ENCODE results near the gene GNB3. TPM values are rescaled to one million over a fixed set of nuclear protein-coding genes. Genes with fewer than 3 reads are reported as not detected.
"Not testable (repeated sequence)": the region's sequence is repeated elsewhere in the genome, so short reads cannot be mapped to it uniquely, and the experiment has no call there.

The GNB3 gene
- total and polyA plus RNA-seq, 2 of the 4 experiments (the other 2 are of a cell fraction) = 0.72 to 20.5 TPM

DNA sequence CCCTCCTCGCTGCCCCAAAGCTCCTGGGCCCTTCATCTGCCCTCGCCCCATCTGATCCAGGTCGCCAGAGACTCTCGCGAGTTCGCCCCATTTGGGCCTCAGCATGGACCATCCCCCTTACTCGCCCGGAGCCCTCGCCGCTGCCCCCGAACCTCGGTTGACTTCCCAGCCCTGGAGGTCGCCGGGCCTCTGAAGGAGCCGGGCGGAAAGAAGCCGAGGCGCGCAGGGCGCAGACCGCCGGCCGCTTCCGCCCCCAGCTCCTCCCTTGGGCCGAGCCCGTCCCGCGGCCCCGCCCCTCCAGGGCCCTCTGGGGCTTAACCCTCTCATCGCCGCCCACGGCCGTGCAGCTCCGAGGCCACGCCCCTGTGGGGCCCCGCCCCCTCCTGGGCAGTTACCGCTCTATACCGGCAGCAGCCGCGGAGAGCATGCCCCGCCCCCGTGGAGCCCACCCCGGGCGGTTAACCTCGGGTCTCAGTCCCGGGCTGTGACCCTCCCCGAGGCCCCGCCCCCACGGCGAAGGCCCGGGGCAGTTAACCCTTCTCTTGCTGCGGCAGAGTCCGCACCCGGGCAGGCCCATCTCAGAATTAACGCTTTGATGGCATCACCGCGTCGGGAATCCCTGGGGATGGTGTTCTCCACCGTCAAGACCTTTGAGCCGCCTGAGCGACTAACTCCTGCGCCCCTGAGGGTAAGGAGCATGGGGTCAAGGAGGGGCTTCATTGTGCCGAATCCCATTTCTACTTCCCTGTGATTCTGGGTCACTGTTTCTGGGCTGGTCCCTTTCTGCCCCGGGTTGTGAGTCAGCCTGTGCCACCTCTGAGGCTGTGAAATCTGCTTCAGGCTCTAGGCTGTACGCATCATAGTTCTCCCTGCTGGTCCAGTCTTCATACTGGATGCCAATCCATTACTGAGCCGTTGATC lies 32.6 kb downstream of the GNB3 start, which contains the start of gene SPSB2:
Gene SPSB2 (minus strand): TSS at position 210 of the 921 bp plus-strand sequence. CDS start 402 bp downstream, outside the sequence.
- peak; percentile 92 for DNase-seq
- Histone ChIP-seq H4K5ac (ENCODE audit: low read depth, low read length) (peak within 1 kb of the TSS; percentile 77), H3K56ac (ENCODE audit: extremely low read depth, insufficient read depth, low read length) (peak within 1 kb of the TSS; percentile 62; the same call in 1 of the 2 replicates), H2BK20ac (ENCODE audit: low read depth, low read length) (no peak within 1 kb of the TSS; the same call in 1 of the 2 replicates), H3K9me3 (ENCODE audit: control insufficient read depth, insufficient read depth, low read length) (no peaks in the 10 kb centered on the region), H3K27me3 (ENCODE audit: control insufficient read depth, insufficient read depth, low read length) (no peaks in the 10 kb centered on the region), H3K27ac (ENCODE audit: insufficient read depth, low read length) (peak within 1 kb of the TSS; percentile 91), H2BK5ac (ENCODE audit: low read depth, low read length, poor library complexity, severe bottlenecking) (peak within 1 kb of the TSS; percentile 74), H2BK120ac (ENCODE audit: low read depth, low read length) (peak within 1 kb of the TSS; percentile 78), H3K23ac (ENCODE audit: low read depth, low read length) (peak within 1 kb of the TSS; percentile 93), H3K4me1 (ENCODE audit: control insufficient read depth, insufficient read depth, low read length) (peaks cover 15% of the 10 kb centered on the region), H2AK9ac (replicated peaks; ENCODE audit: low read depth, low read length, poor library complexity) (peak within 1 kb of the TSS; percentile 97), H2AK5ac (ENCODE audit: low read depth, low read length) (peak within 1 kb of the TSS; percentile 84), H3K9me1 (ENCODE audit: insufficient read depth, low read length) (no peaks in the 10 kb centered on the region), H3K36me3 (ENCODE audit: control insufficient read depth, insufficient read depth, low read length) (peaks cover 33% of the 10 kb centered on the region), H3K14ac (replicated peaks; ENCODE audit: low read depth, low read length) (peak within 1 kb of the TSS; percentile 86), H3K4me3 (ENCODE audit: insufficient read depth, low read depth, low read length) (peak within 1 kb of the TSS; percentile 95), H4K8ac (ENCODE audit: low read depth in 2 of 2, low read length in 2 of 2) (peak within 1 kb of the TSS; percentile 40 to 86; a peak in 3 of 4 replicates), H3K79me1 (ENCODE audit: low read depth in 1 of 2, low read length in 2 of 2) (peaks cover 32 to 63% of the 10 kb centered on the region in 2 experiments), H4K20me1 (ENCODE audit: insufficient read depth, low read length) (peaks cover 42% of the 10 kb centered on the region), H3K4me2 (ENCODE audit: low read depth, low read length) (peak within 1 kb of the TSS; percentile 98), H3K9ac (ENCODE audit: low read depth, low read length) (peak within 1 kb of the TSS; percentile 94), H2BK15ac (ENCODE audit: low read depth, low read length) (peak within 1 kb of the TSS; percentile 77; the same call in 1 of the 3 replicates), H4K91ac (ENCODE audit: insufficient read depth, low read depth, low read length) (peak within 1 kb of the TSS; percentile 76), H3K4ac (ENCODE audit: low read depth, low read length) (peak within 1 kb of the TSS; percentile 87), H3K18ac (ENCODE audit: low read depth, low read length) (peak within 1 kb of the TSS; percentile 75), H2AFZ (replicated peaks; ENCODE audit: low read length, poor library complexity) (peak within 1 kb of the TSS; percentile 96)
- no TSS peak for BruUV-seq (replicated peaks)
- ChIA-PET CTCF (interaction anchor here (0.6 to 3.0 kb wide), 13 partner anchors 8 to 120 kb away, joined by 3 to 17 read pairs (median 3); partner anchors contain the start of genes CDCA3, MLF2 and USP5), POLR2A (ENCODE audit: unreplicated experiment) (interaction anchor here (1.0 to 1.9 kb wide), 2 partner anchors 18 to 71 kb away, joined by 4 to 12 read pairs; no protein-coding TSS in a partner anchor)
- in situ Hi-C loops (cut with MboI; ENCODE audit: low sequenced_read_pairs) (no loop called here), dilution Hi-C loops (cut with HindIII; ENCODE audit: low sequenced_read_pairs, unreplicated experiment) (no loop called here), intact Hi-C loops (cut with micrococcal nuclease) (loop anchor here (1.0 to 5.0 kb wide), 3 partner anchors 18 to 239 kb away; no protein-coding TSS in a partner anchor)
- TF ChIP-seq NFE2L2 (IDR thresholded peaks at IDR 0.05; ENCODE audit: low read depth, low read length) (no peak), MXI1 (IDR thresholded peaks at IDR 0.05; ENCODE audit: borderline replicate concordance, low read depth, low read length) (peak; percentile 78), MAZ (IDR thresholded peaks at IDR 0.05; ENCODE audit: borderline replicate concordance, low read depth, low read length) (peak; percentile 88)
- ATAC-seq (ENCODE audit: low read depth) = peak; percentile 87
- WGBS, 2 experiments (ENCODE audit: extremely low coverage in 2 of 2, insufficient read length in 1 of 2) = 1% methylated on average over 33 of the region's 66 CpGs; no CpG with 5 or more reads in 1 of the 2 experiments

DNA sequence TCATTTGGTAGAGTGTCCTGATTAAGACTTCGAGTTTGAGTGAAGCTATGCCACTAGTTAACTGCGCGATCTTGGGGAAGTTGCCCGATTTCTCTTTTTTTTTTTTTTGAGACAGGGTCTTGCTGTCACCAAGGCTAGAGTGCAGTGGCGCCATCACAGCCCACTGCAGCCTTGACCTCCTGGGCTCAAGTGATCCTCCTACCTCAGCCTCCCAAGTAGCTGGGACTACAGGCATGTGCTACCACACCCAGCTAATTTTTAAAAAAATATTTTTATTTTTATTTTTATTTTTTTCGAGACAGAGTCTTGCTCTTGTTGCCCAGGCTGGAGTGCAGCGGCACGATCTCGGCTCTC lies 33.3 kb downstream of the GNB3 start:
- H3K9me1 ChIP-seq (ENCODE audit: insufficient read depth, low read length); H3K9me3 ChIP-seq (ENCODE audit: control insufficient read depth, insufficient read depth, low read length); ATAC-seq (ENCODE audit: low read depth); dilution Hi-C loops (cut with HindIII; ENCODE audit: low sequenced_read_pairs, unreplicated experiment); BruUV-seq (replicated peaks); H2AK9ac ChIP-seq (replicated peaks; ENCODE audit: low read depth, low read length, poor library complexity); DNase-seq; H3K27me3 ChIP-seq (ENCODE audit: control insufficient read depth, insufficient read depth, low read length); POLR2A ChIA-PET (ENCODE audit: unreplicated experiment); H3K56ac ChIP-seq (ENCODE audit: extremely low read depth, insufficient read depth, low read length); H2BK15ac ChIP-seq (ENCODE audit: low read depth, low read length); H2BK20ac ChIP-seq (ENCODE audit: low read depth, low read length); in situ Hi-C loops (cut with MboI; ENCODE audit: low sequenced_read_pairs): not testable (repeated sequence)
- Histone ChIP-seq H3K4me2 (ENCODE audit: low read depth, low read length) (peak overlapping the region; percentile 98), H2AFZ (replicated peaks; ENCODE audit: low read length, poor library complexity) (peak overlapping the region; percentile 96), H3K36me3 (ENCODE audit: control insufficient read depth, insufficient read depth, low read length) (peaks cover 31% of the 10 kb centered on the region), H2AK5ac (ENCODE audit: low read depth, low read length) (peak overlapping the region; percentile 80; the same call in 1 of the 2 replicates), H3K4me3 (ENCODE audit: insufficient read depth, low read depth, low read length) (peak overlapping the region; percentile 83), H3K4ac (ENCODE audit: low read depth, low read length) (peak overlapping the region; percentile 82), H3K14ac (replicated peaks; ENCODE audit: low read depth, low read length) (peak overlapping the region; percentile 86), H2BK5ac (ENCODE audit: low read depth, low read length, poor library complexity, severe bottlenecking) (peak overlapping the region; percentile 74), H3K79me1 (ENCODE audit: low read depth in 1 of 2, low read length in 2 of 2) (peaks cover 32 to 59% of the 10 kb centered on the region in 2 experiments), H4K5ac (ENCODE audit: low read depth, low read length) (peak overlapping the region; percentile 77), H3K4me1 (ENCODE audit: control insufficient read depth, insufficient read depth, low read length) (peaks cover 15% of the 10 kb centered on the region), H3K9ac (ENCODE audit: low read depth, low read length) (peak overlapping the region; percentile 77), H4K20me1 (ENCODE audit: insufficient read depth, low read length) (peaks cover 36% of the 10 kb centered on the region), H2BK120ac (ENCODE audit: low read depth, low read length) (peak overlapping the region; percentile 78; the same call in 1 of the 2 replicates), H3K18ac (ENCODE audit: low read depth, low read length) (peak overlapping the region; percentile 75; the same call in 1 of the 2 replicates), H3K27ac (ENCODE audit: insufficient read depth, low read length) (peak overlapping the region; percentile 83), H3K23ac (ENCODE audit: low read depth, low read length) (peak overlapping the region; percentile 93; the same call in 1 of the 2 replicates), H4K8ac (ENCODE audit: low read depth in 2 of 2, low read length in 2 of 2) (peak overlapping the region; percentile 1 to 86; a peak in 1 of 4 replicates), H4K91ac (ENCODE audit: insufficient read depth, low read depth, low read length) (0 out of 2 replicates have a peak overlapping the region, but pooled peaks have one; percentile 76)
- CTCF ChIA-PET = interaction anchor here (2.4 to 3.0 kb wide), 2 partner anchors 17 to 22 kb away, joined by 10 to 17 read pairs; partner anchors contain the start of genes CDCA3 and USP5
- WGBS, 2 experiments (ENCODE audit: extremely low coverage in 2 of 2, insufficient read length in 1 of 2) = 90% methylated on average over 2 of the region's 9 CpGs; no CpG with 5 or more reads in 1 of the 2 experiments
- intact Hi-C loops (cut with micrococcal nuclease) = loop anchor here (5.0 kb wide), 1 partner anchor 238 kb away; no protein-coding TSS in a partner anchor
